Erythroblast (primary cell): ENCODE results near the gene MRPL49.

Experiments used
- GATA1 ChIP-seq: IDR thresholded peaks from 2 replicates; pipeline ENCODE4 v1.6.1; 2011; ENCODE audit warnings: low read depth, mild to moderate bottlenecking, control low read depth, low read length, moderate library complexity
- POLR2A ChIP-seq: IDR thresholded peaks from 2 replicates; pipeline ENCODE4 v1.6.1; 2011; ENCODE audit warnings: mild to moderate bottlenecking, low read length

GRCh38 chr11:65109231-65110198, 12.6 kb upstream of the MRPL49 start:
- no peak for TF ChIP-seq POLR2A
- no peak for TF ChIP-seq GATA1
